Gastroesophageal sphincter (tissue), 3 donors: Measurements from ENCODE around the gene IPO9.

ENCODE experiments used
- EP300 ChIP-seq: sonication (generic); formaldehyde crosslinking; IDR thresholded peaks from one replicate; pipeline ENCODE4 v1.6.1; 2017; ENCODE audit warnings: antibody characterized with exemption, mild to moderate bottlenecking
- TF ChIP-seq, protein P1 (sequence below), 4 experiments: fragments of 200-600 bp in 2 of 4; fragments of 450-650 bp in 2 of 4; sonication (generic) in 1 of 4; IDR thresholded peaks; one replicate each; pipeline ENCODE4 v1.5.1; 2017 to 2019; ENCODE audit warnings: antibody characterized with exemption in 4 of 4, mild to moderate bottlenecking in 2 of 4, moderate library complexity in 2 of 4

DNA sequence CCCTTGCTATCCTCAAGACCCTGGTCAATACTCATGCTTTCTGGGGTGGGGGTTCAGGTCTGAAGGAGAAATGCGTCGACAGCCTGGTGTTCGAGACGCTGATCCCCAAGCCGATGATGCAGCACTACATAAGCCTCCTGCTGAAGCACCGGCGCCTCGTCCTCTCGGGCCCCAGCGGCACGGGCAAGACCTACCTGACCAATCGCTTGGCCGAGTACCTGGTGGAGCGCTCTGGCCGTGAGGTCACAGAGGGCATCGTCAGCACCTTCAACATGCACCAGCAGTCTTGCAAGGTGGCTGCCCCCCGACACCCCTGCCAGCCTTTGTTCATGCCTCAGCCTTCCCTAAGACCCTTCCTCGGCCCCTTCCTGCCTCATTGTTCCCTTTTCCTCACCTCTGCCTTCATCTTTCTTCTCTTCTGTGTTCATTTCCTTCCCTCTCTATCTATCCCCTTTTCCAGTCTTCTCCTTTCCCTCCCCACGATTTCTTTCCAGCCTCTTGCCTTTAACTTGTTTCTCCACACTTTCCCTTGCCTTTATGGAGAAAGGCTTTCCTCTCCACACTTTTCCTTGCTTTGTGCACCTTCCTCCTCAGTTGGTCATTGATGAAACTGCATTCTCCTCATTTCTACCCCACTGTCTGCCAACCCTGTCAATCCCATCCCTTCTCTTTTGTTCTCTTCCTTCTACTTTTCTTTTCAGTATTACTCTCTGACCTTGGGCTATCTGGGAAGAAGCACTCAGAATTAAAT lies 18.3 kb upstream of the IPO9 start:
- TF ChIP-seq, protein P1, sequence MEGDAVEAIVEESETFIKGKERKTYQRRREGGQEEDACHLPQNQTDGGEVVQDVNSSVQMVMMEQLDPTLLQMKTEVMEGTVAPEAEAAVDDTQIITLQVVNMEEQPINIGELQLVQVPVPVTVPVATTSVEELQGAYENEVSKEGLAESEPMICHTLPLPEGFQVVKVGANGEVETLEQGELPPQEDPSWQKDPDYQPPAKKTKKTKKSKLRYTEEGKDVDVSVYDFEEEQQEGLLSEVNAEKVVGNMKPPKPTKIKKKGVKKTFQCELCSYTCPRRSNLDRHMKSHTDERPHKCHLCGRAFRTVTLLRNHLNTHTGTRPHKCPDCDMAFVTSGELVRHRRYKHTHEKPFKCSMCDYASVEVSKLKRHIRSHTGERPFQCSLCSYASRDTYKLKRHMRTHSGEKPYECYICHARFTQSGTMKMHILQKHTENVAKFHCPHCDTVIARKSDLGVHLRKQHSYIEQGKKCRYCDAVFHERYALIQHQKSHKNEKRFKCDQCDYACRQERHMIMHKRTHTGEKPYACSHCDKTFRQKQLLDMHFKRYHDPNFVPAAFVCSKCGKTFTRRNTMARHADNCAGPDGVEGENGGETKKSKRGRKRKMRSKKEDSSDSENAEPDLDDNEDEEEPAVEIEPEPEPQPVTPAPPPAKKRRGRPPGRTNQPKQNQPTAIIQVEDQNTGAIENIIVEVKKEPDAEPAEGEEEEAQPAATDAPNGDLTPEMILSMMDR (IDR thresholded peaks at IDR 0.05), result no peak
- TF ChIP-seq EP300, result no peak
